Measurements from ENCODE around the gene NPHP4. TPM values are rescaled to one million over a fixed set of nuclear protein-coding genes. Genes with fewer than 3 reads are reported as not detected.

The NPHP4 gene
- polyA plus RNA-seq, 3 donors: 0.39 to 13.7 (median 1.2) TPM

- Histone ChIP-seq H2AFZ (ENCODE audit: insufficient read depth, low read depth, low read length, poor library complexity, severe bottlenecking) (no peak overlapping the region), H4K20me1 (ENCODE audit: insufficient read depth, low read length) (peaks cover 100% of the 10 kb centered on the region), H3K27ac (ENCODE audit: low read depth in 1 of 2, low read length in 2 of 2) (peak overlapping the region in 1 of 2 donors; percentile 45), H3K4me1 (ENCODE audit: control insufficient read depth in 1 of 2, insufficient read depth in 2 of 2, low read length in 2 of 2) (peaks cover 0 to 4% of the 10 kb centered on the region in 2 donors), H3K4me3 (replicated peaks in 1 of 3; ENCODE audit: low read depth in 2 of 3, low read length in 3 of 3) (no peak overlapping the region), H3K9ac (ENCODE audit: insufficient read depth, low read length, poor library complexity, severe bottlenecking) (no peak overlapping the region), H3K9me3 (replicated peaks in 1 of 2; ENCODE audit: control insufficient read depth in 1 of 2, insufficient read depth in 1 of 2, low read length in 2 of 2) (no peaks in the 10 kb centered on the region), H3K27me3 (ENCODE audit: control insufficient read depth in 2 of 2, insufficient read depth in 2 of 2, low read length in 2 of 2) (no peaks in the 10 kb centered on the region), H3K36me3 (replicated peaks in 1 of 2; ENCODE audit: control insufficient read depth in 1 of 2, insufficient read depth in 2 of 2, low read length in 2 of 2) (peaks cover 84 to 94% of the 10 kb centered on the region in 2 donors), H3K79me2 (ENCODE audit: insufficient read depth, low read length) (peaks cover 97% of the 10 kb centered on the region), H3K4me2 (replicated peaks; ENCODE audit: extremely low read depth, low read length, poor library complexity, severe bottlenecking) (no peak overlapping the region)
- Mint-ChIP-seq H3K9me3 (no peaks in the 10 kb centered on the region), H3K4me3 (no peak overlapping the region), H3K4me1 (peaks cover 24% of the 10 kb centered on the region), H3K36me3 (peaks cover 47 to 92% of the 10 kb centered on the region in 2 donors), H3K27me3 (ENCODE audit: low read depth in 3 of 3) (no peaks in the 10 kb centered on the region), H3K27ac (peak overlapping the region in 2 of 7 donors; percentile 40 to 57)
- intact Hi-C loops (cut with micrococcal nuclease): no loop called here
- no peak for TF ChIP-seq CTCF (IDR thresholded peaks at IDR 0.05)
- 96% methylated on average over 15 of the region's 15 CpGs for WGBS (ENCODE audit: insufficient coverage)
- no peak for DNase-seq
Measured at GRCh38 chr1:6039031-6039430, 46.8 kb upstream of the NPHP4 start.

- Histone ChIP-seq H3K36me3 (replicated peaks in 1 of 2; ENCODE audit: control insufficient read depth in 1 of 2, insufficient read depth in 2 of 2, low read length in 2 of 2) (peaks cover 80 to 94% of the 10 kb centered on the region in 2 donors), H4K20me1 (ENCODE audit: insufficient read depth, low read length) (peaks cover 100% of the 10 kb centered on the region), H3K4me2 (replicated peaks; ENCODE audit: extremely low read depth, low read length, poor library complexity, severe bottlenecking) (no peak overlapping the region), H3K9ac (ENCODE audit: insufficient read depth, low read length, poor library complexity, severe bottlenecking) (no peak overlapping the region), H3K79me2 (ENCODE audit: insufficient read depth, low read length) (peaks cover 98% of the 10 kb centered on the region), H3K4me3 (replicated peaks in 1 of 3; ENCODE audit: low read depth in 2 of 3, low read length in 3 of 3) (no peak overlapping the region), H3K27me3 (ENCODE audit: control insufficient read depth in 2 of 2, insufficient read depth in 2 of 2, low read length in 2 of 2) (no peaks in the 10 kb centered on the region), H3K27ac (ENCODE audit: low read depth in 1 of 2, low read length in 2 of 2) (peak overlapping the region in 1 of 2 donors; percentile 45), H2AFZ (ENCODE audit: insufficient read depth, low read depth, low read length, poor library complexity, severe bottlenecking) (no peak overlapping the region), H3K9me3 (replicated peaks in 1 of 2; ENCODE audit: control insufficient read depth in 1 of 2, insufficient read depth in 1 of 2, low read length in 2 of 2) (no peaks in the 10 kb centered on the region), H3K4me1 (ENCODE audit: control insufficient read depth in 1 of 2, insufficient read depth in 2 of 2, low read length in 2 of 2) (peaks cover 0 to 8% of the 10 kb centered on the region in 2 donors)
- peaks cover 24% of the 10 kb centered on the region for H3K4me1 Mint-ChIP-seq
- WGBS (ENCODE audit: insufficient coverage): 91% methylated on average over 4 of the region's 7 CpGs
- peak overlapping the region in 3 of 7 donors; percentile 57 to 75 (median 66) for H3K27ac Mint-ChIP-seq
- DNase-seq: no peak
- H3K36me3 Mint-ChIP-seq: peaks cover 42 to 88% of the 10 kb centered on the region in 2 donors
- H3K27me3 Mint-ChIP-seq (ENCODE audit: low read depth in 3 of 3): no peaks in the 10 kb centered on the region
- no peak overlapping the region for H3K4me3 Mint-ChIP-seq
- TF ChIP-seq CTCF (IDR thresholded peaks at IDR 0.05): no peak
- intact Hi-C loops (cut with micrococcal nuclease): no loop called here
- no peaks in the 10 kb centered on the region for H3K9me3 Mint-ChIP-seq
Measured at GRCh38 chr1:6038603-6039002, 46.4 kb upstream of the NPHP4 start.
